ENCODE measurements around the gene PBX2.
A peak's percentile ranks its signal among the peaks of the same experiment; 100 is the strongest.
"Not testable (repeated sequence)": the region's sequence is repeated elsewhere in the genome, so short reads cannot be mapped to it uniquely, and the experiment has no call there.

PBX2 gene

DNA sequence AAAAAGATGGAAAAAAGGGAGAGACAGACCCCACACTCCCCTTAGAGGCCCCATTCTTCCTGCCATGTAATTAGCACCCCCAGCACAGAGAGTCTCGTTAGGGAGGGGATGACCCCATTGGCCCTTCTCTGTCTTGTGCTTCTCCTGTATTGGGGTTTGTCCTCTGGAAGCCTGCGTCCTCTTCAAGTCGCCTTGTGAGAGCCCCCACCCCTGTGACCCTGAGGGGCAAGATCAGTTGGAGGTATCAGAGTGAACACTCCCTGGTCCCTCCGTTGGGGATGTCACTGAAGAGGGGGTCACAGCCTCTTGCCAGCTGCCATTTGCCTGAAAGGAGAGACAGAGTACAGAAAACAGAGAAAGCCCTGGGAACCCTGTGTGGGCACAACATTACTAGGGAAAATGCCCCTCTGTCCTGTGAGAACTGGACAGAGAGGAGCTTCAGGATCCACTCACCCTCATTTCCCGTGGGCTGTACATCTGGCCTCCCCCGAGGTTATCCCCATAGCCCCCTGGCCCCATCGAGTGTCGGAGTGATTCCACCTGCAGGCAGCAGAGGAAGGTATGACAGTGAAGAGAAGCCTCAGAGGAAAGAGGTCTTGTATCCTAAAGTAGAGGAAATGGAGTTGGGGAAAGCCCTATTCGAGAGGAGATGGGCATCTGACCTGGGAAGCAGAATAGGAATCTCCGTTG, 3.7 kb downstream of the PBX2 start:
- H3K4me1 ChIP-seq (ENCODE audit: insufficient read depth, low read length), result peaks cover 16% of the 10 kb centered on the region
- H3K9ac ChIP-seq (ENCODE audit: low read depth, low read length); H3K9me3 ChIP-seq (ENCODE audit: control insufficient read depth, insufficient read depth, low read length); H3K36me3 ChIP-seq (ENCODE audit: insufficient read depth, low read length): not testable (repeated sequence)

DNA sequence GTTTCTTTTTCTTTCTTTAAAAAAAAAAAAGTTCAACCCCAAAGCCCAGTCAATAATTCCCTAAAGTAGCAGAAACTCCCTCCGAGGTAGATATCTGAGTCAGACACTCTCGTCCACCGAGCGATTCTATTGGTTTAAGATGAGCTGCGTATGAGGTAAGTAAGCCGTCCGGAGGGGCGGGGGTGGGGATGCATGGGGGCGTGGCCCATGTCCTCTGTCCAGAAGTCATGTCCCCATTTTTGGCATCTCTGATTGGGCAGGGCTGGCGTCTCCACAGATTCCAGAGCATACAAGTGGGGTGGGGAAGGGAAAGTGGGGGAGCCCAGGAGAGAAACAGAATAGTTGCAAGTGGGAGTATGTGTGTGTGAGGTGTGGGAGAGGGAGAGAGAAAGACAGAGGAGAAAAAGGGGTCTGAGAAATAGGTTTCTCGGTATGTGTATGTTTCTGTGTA, 4.3 kb downstream of the PBX2 start:
- not testable (repeated sequence) for H3K9me3 ChIP-seq (ENCODE audit: control insufficient read depth, insufficient read depth, low read length); H3K36me3 ChIP-seq (ENCODE audit: insufficient read depth, low read length); H3K9ac ChIP-seq (ENCODE audit: low read depth, low read length)
- peaks cover 11% of the 10 kb centered on the region for H3K4me1 ChIP-seq (ENCODE audit: insufficient read depth, low read length)

DNA sequence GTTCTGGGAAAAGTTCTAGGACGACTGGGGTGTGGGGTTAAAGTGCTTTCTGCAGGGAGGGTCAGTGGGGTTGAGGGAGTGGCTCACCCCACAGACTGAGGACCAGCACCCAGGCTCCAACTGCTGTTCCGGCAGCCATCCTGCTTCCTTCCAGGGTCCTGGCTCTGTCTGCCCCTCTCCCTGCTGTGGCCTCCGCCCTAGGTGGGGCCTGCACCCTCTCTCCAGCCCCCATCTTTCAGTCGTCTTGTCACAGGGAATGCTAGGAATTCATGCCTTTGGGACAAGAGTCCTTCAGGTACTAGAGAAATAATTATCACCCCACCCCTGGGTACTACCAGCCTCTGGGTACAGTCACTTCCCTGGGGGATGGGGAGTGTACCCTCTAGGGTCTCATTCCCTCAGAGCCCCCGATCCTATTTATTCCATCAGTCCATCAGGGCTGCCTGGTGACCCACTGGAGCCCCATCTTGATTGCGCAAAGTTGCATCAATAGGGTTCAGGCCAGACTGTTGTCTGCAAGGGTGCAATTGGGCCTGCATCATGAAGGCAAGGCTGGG, 5.8 kb downstream of the PBX2 start, which contains the start of gene AGER:
AGER (minus strand) TSS at position 170 of the 557 bp plus-strand sequence; CDS start at position 139, 31 bp downstream.
- no peaks in the 10 kb centered on the region for H3K9me3 ChIP-seq (ENCODE audit: control insufficient read depth, insufficient read depth, low read length)
- H3K36me3 ChIP-seq (ENCODE audit: insufficient read depth, low read length), result peaks cover 9% of the 10 kb centered on the region; the same call in 1 of the 2 replicates
- no peak within 1 kb of the TSS for H3K9ac ChIP-seq (ENCODE audit: low read depth, low read length)
- peaks cover 10% of the 10 kb centered on the region for H3K4me1 ChIP-seq (ENCODE audit: insufficient read depth, low read length)

- Histone ChIP-seq H3K36me3 (ENCODE audit: insufficient read depth, low read length) (peaks cover 9% of the 10 kb centered on the region; the same call in 1 of the 2 replicates), H3K9me3 (ENCODE audit: control insufficient read depth, insufficient read depth, low read length) (no peaks in the 10 kb centered on the region), H3K9ac (ENCODE audit: low read depth, low read length) (no peak overlapping the region), H3K4me1 (ENCODE audit: insufficient read depth, low read length) (peaks cover 5% of the 10 kb centered on the region; the same call in 1 of the 2 replicates)
Measured at GRCh38 chr6:32183483-32184083, 6.4 kb downstream of the PBX2 start.

GRCh38 chr6:32183030-32183429, 7.0 kb downstream of the PBX2 start:
- Histone ChIP-seq H3K36me3 (ENCODE audit: insufficient read depth, low read length) (peaks cover 9% of the 10 kb centered on the region; the same call in 1 of the 2 replicates), H3K9me3 (ENCODE audit: control insufficient read depth, insufficient read depth, low read length) (no peaks in the 10 kb centered on the region), H3K9ac (ENCODE audit: low read depth, low read length) (no peak overlapping the region), H3K4me1 (ENCODE audit: insufficient read depth, low read length) (0 out of 2 replicates have a peak, but pooled peaks cover 3% of the 10 kb centered on the region)

DNA sequence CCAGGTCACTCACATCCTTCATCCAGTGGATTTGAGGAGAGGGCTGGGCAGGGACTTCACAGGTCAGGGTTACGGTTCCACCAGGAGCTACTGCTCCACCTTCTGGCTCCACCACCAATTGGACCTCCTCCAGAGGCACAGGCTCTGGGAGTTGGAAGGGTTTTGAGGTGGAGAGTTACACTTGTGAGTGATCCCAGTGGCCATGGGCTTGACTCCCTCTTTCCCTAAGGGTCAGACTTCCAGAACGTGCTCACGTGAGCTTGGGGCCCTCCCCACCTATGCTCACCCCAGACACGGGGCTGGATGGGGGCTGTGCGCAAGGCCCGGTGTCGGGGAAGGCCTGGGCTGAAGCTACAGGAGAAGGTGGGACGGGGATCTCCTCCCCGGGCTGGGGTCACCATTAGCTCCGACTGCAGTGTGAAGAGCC, 7.4 kb downstream of the PBX2 start:
- no peak overlapping the region for H3K9ac ChIP-seq (ENCODE audit: low read depth, low read length)
- 0 out of 2 replicates have a peak, but pooled peaks cover 3% of the 10 kb centered on the region for H3K4me1 ChIP-seq (ENCODE audit: insufficient read depth, low read length)
- peaks cover 7% of the 10 kb centered on the region; the same call in 1 of the 2 replicates for H3K36me3 ChIP-seq (ENCODE audit: insufficient read depth, low read length)
- no peaks in the 10 kb centered on the region for H3K9me3 ChIP-seq (ENCODE audit: control insufficient read depth, insufficient read depth, low read length)

DNA sequence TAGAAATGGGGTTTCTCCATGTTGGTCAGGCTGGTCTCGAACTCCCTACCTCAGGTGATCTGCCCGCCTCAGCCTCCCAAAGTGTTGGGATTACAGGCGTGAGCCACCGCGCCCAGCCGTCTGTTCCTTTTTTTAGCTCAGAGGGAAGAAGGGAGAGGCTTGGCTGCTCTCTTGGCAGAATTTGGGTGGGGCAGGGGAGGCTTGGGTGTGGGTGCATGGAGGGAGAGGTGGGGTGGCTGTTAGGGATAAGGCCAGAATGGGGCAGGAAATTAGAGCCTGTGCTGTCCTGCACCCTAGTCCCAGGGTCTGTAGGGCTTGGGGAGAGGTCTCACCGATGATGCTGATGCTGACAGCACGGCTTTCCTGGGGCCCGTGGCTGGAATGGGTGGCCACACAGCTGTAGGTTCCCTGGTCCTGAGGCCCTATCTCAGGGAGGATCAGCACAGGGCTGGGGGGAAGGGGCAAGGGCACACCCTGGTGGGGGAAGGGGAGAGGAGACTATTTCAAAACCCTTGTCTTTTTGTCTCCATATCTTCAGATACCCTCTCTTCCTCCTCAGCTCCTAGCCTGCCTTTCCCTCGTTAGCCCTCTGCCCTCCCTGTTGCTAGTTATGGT, 8.0 kb downstream of the PBX2 start:
- Histone ChIP-seq H3K4me1 (ENCODE audit: insufficient read depth, low read length) (0 out of 2 replicates have a peak, but pooled peaks cover 3% of the 10 kb centered on the region), H3K36me3 (ENCODE audit: insufficient read depth, low read length) (peaks cover 6% of the 10 kb centered on the region; the same call in 1 of the 2 replicates), H3K9me3 (ENCODE audit: control insufficient read depth, insufficient read depth, low read length) (no peaks in the 10 kb centered on the region), H3K9ac (ENCODE audit: low read depth, low read length) (no peak overlapping the region)

- no peaks in the 10 kb centered on the region for H3K9me3 ChIP-seq (ENCODE audit: control insufficient read depth, insufficient read depth, low read length)
- no peak overlapping the region for H3K9ac ChIP-seq (ENCODE audit: low read depth, low read length)
- H3K36me3 ChIP-seq (ENCODE audit: insufficient read depth, low read length), result peaks cover 6% of the 10 kb centered on the region; the same call in 1 of the 2 replicates
- H3K4me1 ChIP-seq (ENCODE audit: insufficient read depth, low read length), result 0 out of 2 replicates have a peak, but pooled peaks cover 3% of the 10 kb centered on the region
Measured at GRCh38 chr6:32181148-32181702, 8.8 kb downstream of the PBX2 start.

DNA sequence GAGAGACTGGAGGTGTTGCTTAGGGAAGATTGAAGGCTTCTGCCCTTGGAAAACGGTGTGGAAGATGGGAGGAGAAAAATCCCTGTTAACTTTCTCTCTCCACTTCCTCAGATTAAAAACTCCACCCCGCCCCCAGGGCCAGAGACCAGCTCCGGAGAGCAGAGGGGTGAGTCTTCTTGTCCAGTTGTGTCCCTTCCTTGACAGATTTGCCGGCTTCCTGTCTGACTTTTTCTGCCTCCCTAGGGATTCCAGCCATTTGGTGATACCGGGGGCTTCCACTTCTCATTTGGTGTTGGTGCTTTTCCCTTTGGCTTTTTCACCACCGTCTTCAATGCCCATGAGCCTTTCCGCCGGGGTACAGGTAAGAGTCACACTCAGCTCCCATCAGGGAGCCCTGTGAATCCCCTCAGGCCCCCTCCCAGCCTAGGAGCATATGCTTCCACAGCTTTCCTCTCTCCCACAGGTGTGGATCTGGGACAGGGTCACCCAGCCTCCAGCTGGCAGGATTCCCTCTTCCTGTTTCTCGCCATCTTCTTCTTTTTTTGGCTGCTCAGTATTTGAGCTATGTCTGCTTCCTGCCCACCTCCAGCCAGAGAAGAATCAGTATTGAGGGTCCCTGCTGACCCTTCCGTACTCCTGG, 10.1 kb downstream of the PBX2 start:
- peaks cover 6% of the 10 kb centered on the region; the same call in 1 of the 2 replicates for H3K36me3 ChIP-seq (ENCODE audit: insufficient read depth, low read length)
- H3K9ac ChIP-seq (ENCODE audit: low read depth, low read length), result no peak overlapping the region
- no peaks in the 10 kb centered on the region for H3K9me3 ChIP-seq (ENCODE audit: control insufficient read depth, insufficient read depth, low read length)
- H3K4me1 ChIP-seq (ENCODE audit: insufficient read depth, low read length), result peaks cover under 1% of the 10 kb centered on the region; the same call in 1 of the 2 replicates

- H3K4me1 ChIP-seq (ENCODE audit: insufficient read depth, low read length), result peaks cover 9% of the 10 kb centered on the region; the same call in 1 of the 2 replicates
- H3K9ac ChIP-seq (ENCODE audit: low read depth, low read length), result peak overlapping the region; percentile 96
- H3K36me3 ChIP-seq (ENCODE audit: insufficient read depth, low read length), result peaks cover 6% of the 10 kb centered on the region; the same call in 1 of the 2 replicates
Measured at GRCh38 chr6:32178547-32179440, 11.2 kb downstream of the PBX2 start.

GRCh38 chr6:32177788-32178546, 12.0 kb downstream of the PBX2 start, which contains the start of gene RNF5:
Gene RNF5 (plus strand): TSS chr6:32178405. CDS start chr6:32178512, 107 bp downstream.
- Histone ChIP-seq H3K4me1 (ENCODE audit: insufficient read depth, low read length) (peaks cover 17% of the 10 kb centered on the region), H3K9ac (ENCODE audit: low read depth, low read length) (peak within 1 kb of the TSS; percentile 96), H3K36me3 (ENCODE audit: insufficient read depth, low read length) (peaks cover 6% of the 10 kb centered on the region; the same call in 1 of the 2 replicates), H3K9me3 (ENCODE audit: control insufficient read depth, insufficient read depth, low read length) (no peaks in the 10 kb centered on the region)

More at GRCh38 chr6:32178547-32179440, 11.2 kb downstream of the PBX2 start:
- H3K9me3 ChIP-seq (ENCODE audit: control insufficient read depth, insufficient read depth, low read length), result no peaks in the 10 kb centered on the region

DNA sequence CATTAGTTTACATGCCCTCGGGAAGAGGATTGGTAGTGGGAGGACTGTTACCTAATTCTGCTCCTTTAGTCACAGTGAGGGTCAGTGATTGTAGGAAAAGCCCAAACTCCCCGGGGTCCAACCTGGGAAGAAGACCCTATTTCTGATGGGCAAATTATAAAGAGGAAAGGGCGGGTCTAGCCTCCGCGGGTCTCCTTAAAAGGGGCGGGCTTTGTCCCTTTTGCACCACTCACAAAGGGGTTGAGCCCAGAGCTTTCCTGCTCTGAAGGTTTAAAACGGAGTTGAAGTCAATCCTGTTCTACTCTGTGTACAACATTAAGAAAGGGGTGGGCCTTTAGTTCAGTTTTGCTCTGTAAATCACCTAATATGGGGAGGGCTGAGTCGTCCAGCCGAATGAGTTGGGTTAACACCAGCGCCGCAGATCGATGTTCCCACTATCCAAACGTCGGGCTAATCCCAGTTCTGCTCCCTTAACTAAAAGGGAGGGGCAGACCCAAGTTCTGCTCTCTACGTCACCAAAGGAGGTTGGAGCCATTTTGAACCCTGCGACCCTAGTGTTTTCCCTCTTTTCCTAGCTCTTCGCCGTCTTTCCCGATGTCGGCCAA, 12.7 kb downstream of the PBX2 start:
- Histone ChIP-seq H3K9ac (ENCODE audit: low read depth, low read length) (peak overlapping the region; percentile 96), H3K9me3 (ENCODE audit: control insufficient read depth, insufficient read depth, low read length) (no peaks in the 10 kb centered on the region), H3K4me1 (ENCODE audit: insufficient read depth, low read length) (peaks cover 19% of the 10 kb centered on the region), H3K36me3 (ENCODE audit: insufficient read depth, low read length) (peaks cover 6% of the 10 kb centered on the region; the same call in 1 of the 2 replicates)
